Uterus (tissue), 4 donors: ENCODE results near the gene FAM236D. TPM values are rescaled to one million over a fixed set of nuclear protein-coding genes. Genes with fewer than 3 reads are reported as not detected.
"Not testable (repeated sequence)": the region's sequence is repeated elsewhere in the genome, so short reads cannot be mapped to it uniquely, and the experiment has no call there.

Source experiments
- DNase-seq, 2 donors: peaks; one replicate each; pipeline ENCODE4 v3.0.0-alpha.2; 2019 to 2020
- H3K27ac ChIP-seq, 2 donors: fragments of 200-600 bp; sonication (generic); 1 replicate in 1 of 2; 2 replicates in 1 of 2; pipeline ENCODE4 v1.5.1; 2016 to 2018
- H3K27me3 ChIP-seq, 2 donors: fragments of 200-600 bp; sonication (generic); one replicate each; pipeline ENCODE4 v1.5.1; 2018 to 2019; ENCODE audit warnings: control low read depth in 1 of 2
- H3K36me3 ChIP-seq, 2 donors: fragments of 200-600 bp; sonication (generic); one replicate each; pipeline ENCODE4 v1.5.1; 2019; ENCODE audit warnings: control low read depth in 1 of 2
- H3K4me1 ChIP-seq, 2 donors: fragments of 200-600 bp; sonication (generic); one replicate each; pipeline ENCODE4 v1.5.1; 2018 to 2019; ENCODE audit warnings: control low read depth in 1 of 2
- H3K4me3 ChIP-seq, 2 donors: fragments of 200-600 bp; sonication (generic); 1 replicate in 1 of 2; 2 replicates in 1 of 2; pipeline ENCODE4 v1.5.1; 2018 to 2019; ENCODE audit warnings: mild to moderate bottlenecking in 1 of 2
- H3K9me3 ChIP-seq, 2 donors: fragments of 200-600 bp; sonication (generic); one replicate each; pipeline ENCODE4 v1.5.1; 2019; ENCODE audit warnings: control low read depth in 1 of 2
- intact Hi-C: fragments of 100-400 bp; cut with DNase I; formaldehyde crosslinking; loops from one replicate; pipeline ENCODE4 v1.15.1; 2023; ENCODE audit warnings: low total_unique reads
- total RNA-seq, 4 donors: library from RNA; depleted of rRNA in 3 of 4; stranded (reverse); fragments of >200 nt in 3 of 4; gene quantifications; one replicate each; pipeline versions ENCODE4 v1.1.0 to v1.2.4, GENCODE V29; 2014 to 2023
- donor health status: DM: yes; HTN: yes; CAD: no.

The FAM236D gene
- total RNA-seq, result not detected

GRCh38 chrX:72808110-72808509 lies at the start of gene FAM236D:
Gene FAM236D, minus strand, starts transcription at chrX:72808210. Its CDS starts 100 bp downstream, at chrX:72808110.
- DNase-seq, H3K27me3 ChIP-seq, H3K27ac ChIP-seq, H3K36me3 ChIP-seq, intact Hi-C loops, H3K4me3 ChIP-seq, H3K4me1 ChIP-seq, H3K9me3 ChIP-seq: not testable (repeated sequence)

- intact Hi-C loops, H3K36me3 ChIP-seq, H3K4me1 ChIP-seq, H3K27me3 ChIP-seq, DNase-seq, H3K27ac ChIP-seq, H3K9me3 ChIP-seq, H3K4me3 ChIP-seq: not testable (repeated sequence)
Observed at GRCh38 chrX:72837532-72837931, 29.5 kb upstream of the FAM236D start.

- H3K36me3 ChIP-seq, H3K27ac ChIP-seq, DNase-seq, H3K27me3 ChIP-seq, H3K4me1 ChIP-seq, intact Hi-C loops, H3K9me3 ChIP-seq, H3K4me3 ChIP-seq: not testable (repeated sequence)
Observed at GRCh38 chrX:72830701-72831100, 22.7 kb upstream of the FAM236D start.

- H3K4me1 ChIP-seq, H3K27ac ChIP-seq, H3K9me3 ChIP-seq, H3K4me3 ChIP-seq, H3K36me3 ChIP-seq, intact Hi-C loops, DNase-seq, H3K27me3 ChIP-seq: not testable (repeated sequence)
Observed at GRCh38 chrX:72790390-72790789, 17.6 kb downstream of the FAM236D start.

- H3K27me3 ChIP-seq, H3K4me1 ChIP-seq, H3K9me3 ChIP-seq, intact Hi-C loops, H3K4me3 ChIP-seq, DNase-seq, H3K27ac ChIP-seq, H3K36me3 ChIP-seq: not testable (repeated sequence)
Observed at GRCh38 chrX:72788142-72788541, 19.9 kb downstream of the FAM236D start.

GRCh38 chrX:72783964-72784363 lies 24.0 kb downstream of the FAM236D start:
- H3K36me3 ChIP-seq, H3K27me3 ChIP-seq, intact Hi-C loops, H3K27ac ChIP-seq, H3K4me1 ChIP-seq, H3K9me3 ChIP-seq, DNase-seq, H3K4me3 ChIP-seq: not testable (repeated sequence)

GRCh38 chrX:72783365-72783936 lies 24.6 kb downstream of the FAM236D start:
- intact Hi-C loops, DNase-seq, H3K36me3 ChIP-seq, H3K27ac ChIP-seq, H3K9me3 ChIP-seq, H3K4me3 ChIP-seq, H3K4me1 ChIP-seq, H3K27me3 ChIP-seq: not testable (repeated sequence)

- DNase-seq, H3K4me1 ChIP-seq, H3K27me3 ChIP-seq, H3K36me3 ChIP-seq, H3K9me3 ChIP-seq, H3K4me3 ChIP-seq, intact Hi-C loops, H3K27ac ChIP-seq: not testable (repeated sequence)
Observed at GRCh38 chrX:72782560-72782959, 25.4 kb downstream of the FAM236D start, which contains the start of gene FAM236B. Gene FAM236B, minus strand, starts transcription at chrX:72782660. Its CDS starts 100 bp downstream, at chrX:72782560.

- H3K4me3 ChIP-seq, H3K27ac ChIP-seq, H3K36me3 ChIP-seq, H3K9me3 ChIP-seq, DNase-seq, intact Hi-C loops, H3K27me3 ChIP-seq, H3K4me1 ChIP-seq: not testable (repeated sequence)
Observed at GRCh38 chrX:72778146-72778545, 29.9 kb downstream of the FAM236D start.

GRCh38 chrX:72777467-72777790 lies 30.6 kb downstream of the FAM236D start:
- DNase-seq, H3K36me3 ChIP-seq: not testable (repeated sequence)

GRCh38 chrX:72776653-72777466 lies 31.1 kb downstream of the FAM236D start, which contains the start of gene DMRTC1B:
Gene DMRTC1B, plus strand, starts transcription at chrX:72776890. Its CDS starts 68,246 bp downstream, at chrX:72845136.
- intact Hi-C loops, H3K4me3 ChIP-seq, H3K4me1 ChIP-seq, H3K36me3 ChIP-seq, H3K27me3 ChIP-seq, DNase-seq, H3K9me3 ChIP-seq, H3K27ac ChIP-seq: not testable (repeated sequence)

More at GRCh38 chrX:72777467-72777790, 30.6 kb downstream of the FAM236D start:
- H3K4me1 ChIP-seq, H3K4me3 ChIP-seq, H3K27me3 ChIP-seq, H3K9me3 ChIP-seq, intact Hi-C loops, H3K27ac ChIP-seq: not testable (repeated sequence)

GRCh38 chrX:72760454-72760853 lies 47.6 kb downstream of the FAM236D start:
- DNase-seq, H3K27ac ChIP-seq, H3K4me1 ChIP-seq, H3K36me3 ChIP-seq, H3K4me3 ChIP-seq, H3K27me3 ChIP-seq, intact Hi-C loops, H3K9me3 ChIP-seq: not testable (repeated sequence)
